ENCODE measurements around the gene MAJIN. TPM values are rescaled to one million over a fixed set of nuclear protein-coding genes. Genes with fewer than 3 reads are reported as not detected.

MAJIN gene, protein sequence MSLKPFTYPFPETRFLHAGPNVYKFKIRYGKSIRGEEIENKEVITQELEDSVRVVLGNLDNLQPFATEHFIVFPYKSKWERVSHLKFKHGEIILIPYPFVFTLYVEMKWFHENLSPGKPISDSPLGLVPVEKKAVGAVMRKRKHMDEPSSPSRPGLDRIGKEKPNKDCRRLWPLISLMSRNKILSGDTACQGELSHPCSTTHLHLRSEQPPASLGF
- total RNA-seq (2022; extraction: Qiagen RNA extraction) = not detected in 5 replicates

DNA sequence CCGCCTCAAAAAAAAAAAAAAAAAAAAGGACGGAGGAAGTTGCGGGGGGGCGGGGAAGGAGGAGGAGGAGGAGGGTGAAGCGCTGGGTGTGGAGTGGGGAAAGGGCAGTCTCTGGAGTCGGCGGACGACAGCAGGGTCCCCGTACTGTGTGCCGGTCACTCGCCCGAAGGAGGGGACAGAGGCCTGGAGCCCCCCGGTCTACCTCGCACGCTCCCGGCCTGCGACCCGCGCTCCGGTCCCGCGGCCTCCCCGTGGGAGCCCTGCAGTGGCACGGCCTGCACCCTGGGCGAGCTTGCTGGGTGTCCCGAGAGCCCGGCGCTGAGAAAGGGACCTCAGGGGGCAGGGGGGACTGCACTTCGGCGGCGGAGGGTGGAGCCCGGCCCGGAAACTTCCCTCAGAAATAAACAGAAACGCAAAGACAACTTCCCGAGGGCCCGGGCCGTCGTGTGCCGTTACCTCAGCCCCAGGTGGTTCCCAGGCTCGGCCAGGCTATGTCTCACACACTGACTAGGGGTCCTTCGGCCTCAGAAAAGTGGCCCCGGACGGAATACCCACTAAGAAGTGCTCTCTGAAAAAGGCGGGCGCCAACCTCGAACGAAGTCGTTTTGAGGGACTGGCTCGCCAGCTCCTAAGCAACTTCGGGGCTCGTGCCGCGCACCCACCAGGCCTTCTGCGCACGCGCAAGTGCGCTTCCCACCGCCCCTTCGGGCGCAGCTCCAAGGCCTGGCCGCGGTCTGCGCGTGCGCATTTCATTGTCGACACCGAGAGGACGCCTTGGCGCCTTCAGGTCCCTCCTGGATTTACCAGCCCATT lies at the start of gene MAJIN:
Gene MAJIN (minus strand): TSS at position 688 of the 813 bp plus-strand sequence. CDS start 12,703 bp downstream, outside the sequence.

DNA sequence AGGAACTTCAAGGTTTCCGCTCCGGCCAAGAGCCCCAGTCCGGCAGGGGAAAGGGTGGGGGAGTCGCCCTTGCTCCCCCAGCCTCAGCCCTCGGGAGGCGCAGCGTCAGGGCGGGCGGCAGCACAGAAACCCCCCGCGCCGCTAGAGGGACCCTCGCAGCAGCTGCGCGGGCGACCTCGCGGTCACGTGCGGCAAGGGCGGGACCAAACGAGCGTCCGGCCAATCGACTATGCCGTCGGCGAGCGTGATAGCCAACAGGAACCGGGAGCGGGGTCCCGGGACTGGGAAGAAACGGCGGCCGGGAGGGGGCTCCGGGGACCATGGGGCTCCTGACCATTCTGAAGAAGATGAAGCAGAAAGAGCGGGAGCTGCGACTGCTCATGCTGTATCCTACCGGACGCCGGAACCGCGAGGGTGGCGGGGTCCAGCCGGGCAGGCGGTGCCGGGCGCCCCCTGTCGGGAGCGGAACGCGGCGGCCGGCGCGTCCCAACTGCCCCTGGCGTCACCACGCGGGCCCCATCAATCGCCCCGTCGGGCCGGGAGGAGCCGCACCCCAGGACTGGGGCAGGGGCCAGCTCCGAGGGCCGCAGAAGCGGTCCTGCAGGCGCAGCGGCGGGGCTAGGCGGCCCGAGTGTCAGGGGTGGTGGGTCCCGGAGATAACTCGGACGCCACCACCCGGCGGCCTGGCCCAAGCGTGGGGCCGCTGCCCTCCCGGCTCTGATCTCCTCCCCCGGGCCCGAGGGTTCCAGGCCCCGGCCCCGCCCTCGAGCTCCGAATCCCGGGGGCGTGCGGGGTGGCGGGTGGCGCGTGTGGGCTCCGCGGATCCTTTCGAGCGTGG lies 42.2 kb upstream of the MAJIN start, which contains the start of gene ARL2:
Gene ARL2 (plus strand): TSS at position 273 of the 838 bp plus-strand sequence. CDS start 48 bp downstream, at position 321.

GRCh38 chr11:64996710-64997380 lies 24.9 kb upstream of the MAJIN start, which contains the start of gene BATF2:
Gene BATF2 (minus strand): TSS chr11:64996971. CDS start chr11:64996914, 57 bp downstream.

DNA sequence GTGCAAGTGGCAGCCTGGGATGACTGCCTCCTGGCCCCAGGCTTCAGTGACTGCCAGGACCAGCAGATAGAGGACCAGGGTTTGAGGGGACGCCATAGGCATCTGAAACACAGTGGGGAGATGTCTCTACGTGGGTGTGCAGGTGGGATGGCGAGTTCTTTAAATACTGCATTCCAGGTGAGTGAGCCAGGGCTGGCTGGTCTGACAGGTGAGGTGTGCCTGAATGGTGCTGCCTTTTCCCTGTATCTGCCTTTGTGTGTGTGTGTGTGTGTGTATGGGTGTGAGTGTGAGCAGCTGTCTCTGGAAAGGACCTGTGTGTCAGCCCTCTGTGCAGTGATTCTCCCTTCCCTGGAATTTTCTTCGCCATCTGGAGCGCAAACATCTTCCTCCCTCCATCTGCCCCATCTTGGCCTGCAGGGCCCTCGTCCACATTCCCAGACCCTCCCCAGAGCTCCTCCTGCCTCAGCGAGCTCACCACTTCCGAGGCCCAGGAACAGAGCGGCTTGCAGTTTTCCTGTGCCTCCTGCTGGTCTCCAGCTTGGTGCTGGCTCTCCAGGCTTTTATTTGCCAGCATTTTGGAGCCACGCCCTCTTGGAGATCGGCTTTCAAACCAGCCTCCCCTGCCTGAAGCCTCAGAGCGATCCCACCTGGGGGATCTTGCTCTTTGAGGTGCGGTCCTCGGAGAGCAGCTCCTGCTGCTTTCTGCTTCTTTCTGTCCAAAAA lies 36.4 kb downstream of the MAJIN start, which contains the start of gene GPHA2:
Gene GPHA2 (minus strand): TSS at position 535 of the 723 bp plus-strand sequence. CDS start 433 bp downstream, at position 102.

GRCh38 chr11:64923944-64924909 lies 47.7 kb downstream of the MAJIN start, which contains the start of gene PPP2R5B:
Gene PPP2R5B (plus strand): TSS chr11:64924689. CDS start chr11:64925735, 1,046 bp downstream.

DNA sequence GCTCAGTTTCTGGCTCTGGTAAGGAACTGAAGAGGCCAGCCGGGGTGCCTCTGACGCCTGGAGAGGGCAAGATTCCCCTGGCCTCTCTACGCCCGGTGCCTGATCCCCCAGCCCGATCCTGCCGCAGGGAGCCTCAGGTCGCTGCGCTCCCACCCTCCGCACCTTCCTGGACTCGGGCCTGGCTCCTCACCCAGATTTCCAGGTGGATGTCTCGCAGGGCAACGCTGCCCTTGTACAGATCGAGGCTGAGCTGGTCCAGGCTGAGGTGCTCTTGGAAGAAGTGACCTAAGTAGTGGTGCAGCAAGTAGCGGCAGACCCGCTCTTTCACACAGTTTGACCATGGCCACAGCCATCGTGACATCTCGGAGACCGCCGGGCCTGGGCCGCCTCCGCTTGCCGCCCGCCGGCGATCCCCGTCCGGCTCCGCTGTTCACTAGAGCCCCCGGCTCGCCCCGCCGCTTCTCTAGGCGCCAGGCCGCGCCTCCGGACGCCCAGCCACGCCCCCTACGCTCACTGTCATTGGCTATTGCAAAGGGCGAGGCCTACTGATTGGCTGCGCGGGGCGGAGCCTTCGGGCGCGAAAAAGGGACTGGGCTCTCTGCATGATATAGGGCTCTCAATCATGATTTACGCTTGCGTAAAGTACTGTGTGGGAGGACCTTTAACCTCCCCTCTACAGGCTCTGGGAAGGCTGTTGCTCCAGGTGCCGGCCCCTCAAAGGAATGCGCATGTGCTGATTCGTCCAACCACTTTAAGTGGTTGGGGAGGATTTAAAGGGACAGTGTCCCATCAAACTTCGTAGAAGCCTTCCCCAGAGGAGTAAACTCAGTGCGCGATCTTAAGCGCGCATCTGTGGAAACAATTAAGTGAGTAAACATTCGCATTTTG lies 54.9 kb downstream of the MAJIN start, which contains the start of gene ATG2A:
Gene ATG2A (minus strand): TSS at position 435 of the 888 bp plus-strand sequence. CDS start 74 bp downstream, at position 361.

Other genes starting within 250 kb of the MAJIN start
- gene NRXN2, start 248.9 kb downstream of the MAJIN start, total RNA-seq (2022; extraction: Qiagen RNA extraction) = 0.13 to 0.31 TPM (median 0.20 TPM) in 5 replicates
- gene RASGRP2, start 228.0 kb downstream of the MAJIN start, total RNA-seq (2022; extraction: Qiagen RNA extraction) = 0.71 to 2.2 TPM (median 1.6 TPM) in 5 replicates
- 0.17 to 0.69 TPM (median 0.39 TPM) in 5 replicates for gene PYGM, start 212.1 kb downstream of the MAJIN start, total RNA-seq (2022; extraction: Qiagen RNA extraction)
- gene SF1, start 193.6 kb downstream of the MAJIN start, total RNA-seq (2022; extraction: Qiagen RNA extraction) = 167 to 200 TPM (median 182 TPM) in 5 replicates
- 5.4 to 9.2 TPM (median 8.5 TPM) in 5 replicates for gene MAP4K2, start 168.9 kb downstream of the MAJIN start, total RNA-seq (2022; extraction: Qiagen RNA extraction)
- 23.5 to 42.2 TPM (median 41.1 TPM) in 5 replicates for gene MEN1, start 161.6 kb downstream of the MAJIN start, total RNA-seq (2022; extraction: Qiagen RNA extraction)
- gene CDC42BPG, start 127.5 kb downstream of the MAJIN start, total RNA-seq (2022; extraction: Qiagen RNA extraction) = 1.0 to 1.6 TPM (median 1.5 TPM) in 5 replicates
- 83.3 to 124 TPM (median 119 TPM) in 5 replicates for gene EHD1, start 93.5 kb downstream of the MAJIN start, total RNA-seq (2022; extraction: Qiagen RNA extraction)
- 11.0 to 20.8 TPM (median 19.2 TPM) in 5 replicates for gene ATG2A, start 54.9 kb downstream of the MAJIN start, total RNA-seq (2022; extraction: Qiagen RNA extraction)
- gene PPP2R5B, start 47.4 kb downstream of the MAJIN start, total RNA-seq (2022; extraction: Qiagen RNA extraction) = 3.5 to 4.4 TPM (median 4.1 TPM) in 5 replicates
- not detected in 5 replicates for gene GPHA2, start 36.2 kb downstream of the MAJIN start, total RNA-seq (2022; extraction: Qiagen RNA extraction)
- 0.33 to 0.65 TPM (median 0.47 TPM) in 5 replicates for gene BATF2, start 24.9 kb upstream of the MAJIN start, total RNA-seq (2022; extraction: Qiagen RNA extraction)
- gene ARL2, start 42.1 kb upstream of the MAJIN start, total RNA-seq (2022; extraction: Qiagen RNA extraction) = 172 to 187 TPM (median 178 TPM) in 5 replicates
- gene SNX15, start 55.3 kb upstream of the MAJIN start, total RNA-seq (2022; extraction: Qiagen RNA extraction) = 18.9 to 23.9 TPM (median 22.8 TPM) in 5 replicates
- gene SAC3D1, start 69.1 kb upstream of the MAJIN start, total RNA-seq (2022; extraction: Qiagen RNA extraction) = 33.5 to 51.7 TPM (median 49.0 TPM) in 5 replicates
- 0.18 TPM in 1 of 5 replicates, not detected in the others for gene NAALADL1, start 86.4 kb upstream of the MAJIN start, total RNA-seq (2022; extraction: Qiagen RNA extraction)
- gene CDCA5, start 111.9 kb upstream of the MAJIN start, total RNA-seq (2022; extraction: Qiagen RNA extraction) = 64.4 to 77.1 TPM (median 72.9 TPM) in 5 replicates
- 33.7 to 38.4 TPM (median 36.4 TPM) in 5 replicates for gene ZFPL1, start 112.1 kb upstream of the MAJIN start, total RNA-seq (2022; extraction: Qiagen RNA extraction)
- 55.8 to 61.2 TPM (median 60.5 TPM) in 5 replicates for gene VPS51, start 124.1 kb upstream of the MAJIN start, total RNA-seq (2022; extraction: Qiagen RNA extraction)
- gene TM7SF2, start 139.8 kb upstream of the MAJIN start, total RNA-seq (2022; extraction: Qiagen RNA extraction) = 4.6 to 8.6 TPM (median 5.9 TPM) in 5 replicates
- 11.1 to 19.9 TPM (median 19.4 TPM) in 5 replicates for gene ZNHIT2, start 145.6 kb upstream of the MAJIN start, total RNA-seq (2022; extraction: Qiagen RNA extraction)
- gene FAU, start 150.0 kb upstream of the MAJIN start, total RNA-seq (2022; extraction: Qiagen RNA extraction) = 854 to 960 TPM (median 861 TPM) in 5 replicates
- 66.1 to 73.7 TPM (median 68.6 TPM) in 5 replicates for gene MRPL49, start 150.2 kb upstream of the MAJIN start, total RNA-seq (2022; extraction: Qiagen RNA extraction)
- gene SYVN1, start 162.4 kb upstream of the MAJIN start, total RNA-seq (2022; extraction: Qiagen RNA extraction) = 24.1 to 42.1 TPM (median 41.2 TPM) in 5 replicates
- not detected in 5 replicates for gene SPDYC, start 198.1 kb upstream of the MAJIN start, total RNA-seq (2022; extraction: Qiagen RNA extraction)
- 85.0 to 136 TPM (median 126 TPM) in 5 replicates for gene CAPN1, start 209.8 kb upstream of the MAJIN start, total RNA-seq (2022; extraction: Qiagen RNA extraction)

Measured in A549 treated with dexamethasone at 1 μM for 4 hours (cell line).